Smooth muscle cell (in vitro differentiated cells): ENCODE measurements around the gene PCNT. TPM values are rescaled to one million over a fixed set of nuclear protein-coding genes. Genes with fewer than 3 reads are reported as not detected.

Source experiments
- DNase-seq: peaks from one replicate; lab custom pipeline; 2025; ENCODE audit not compliant: unreplicated experiment; lab: John Stamatoyannopoulos, UW
- H2AFZ ChIP-seq: fragments of 200-600 bp; sonication (generic); 2 replicates; pipeline ENCODE4 v1.6.0; 2016; ENCODE audit warnings: antibody characterized with exemption, low read depth, mild to moderate bottlenecking
- H3F3A ChIP-seq: fragments of 200-600 bp; sonication (generic); 2 replicates; pipeline ENCODE4 v1.6.0; 2017; ENCODE audit warnings: antibody characterized with exemption, low read depth
- H3K27ac ChIP-seq: fragments of 200-600 bp; sonication (generic); 2 replicates; pipeline ENCODE4 v1.5.1; 2016; ENCODE audit warnings: low read depth, mild to moderate bottlenecking
- H3K27me3 ChIP-seq: fragments of 200-600 bp; sonication (generic); 2 replicates; pipeline ENCODE4 v1.6.1; 2016; ENCODE audit warnings: low read depth, mild to moderate bottlenecking
- H3K36me3 ChIP-seq: fragments of 200-600 bp; sonication (generic); 2 replicates; pipeline ENCODE4 v1.5.1; 2016; ENCODE audit warnings: low read depth
- H3K4me1 ChIP-seq: fragments of 200-600 bp; sonication (generic); 2 replicates; pipeline ENCODE4 v1.5.1; 2016; ENCODE audit warnings: low read depth
- H3K4me2 ChIP-seq: fragments of 200-600 bp; sonication (generic); 2 replicates; pipeline ENCODE4 v1.6.0; 2016; ENCODE audit warnings: mild to moderate bottlenecking
- H3K4me3 ChIP-seq: fragments of 200-600 bp; sonication (generic); 2 replicates; pipeline ENCODE4 v1.5.1; 2016; ENCODE audit warnings: mild to moderate bottlenecking
- H3K79me2 ChIP-seq: fragments of 200-600 bp; sonication (generic); 2 replicates; pipeline ENCODE4 v1.6.0; 2016; ENCODE audit warnings: low read depth, mild to moderate bottlenecking
- H3K9ac ChIP-seq: fragments of 200-600 bp; sonication (generic); 2 replicates; pipeline ENCODE4 v1.6.0; 2016; ENCODE audit warnings: low read depth
- H3K9me3 ChIP-seq: fragments of 200-600 bp; sonication (generic); replicated peaks from 2 replicates; pipeline ENCODE4 v1.5.1; 2016; ENCODE audit warnings: low read depth
- H4K20me1 ChIP-seq: fragments of 200-600 bp; sonication (generic); 2 replicates; pipeline ENCODE4 v1.6.0; 2016; ENCODE audit warnings: low read depth
- CTCF ChIP-seq: fragments of 200-600 bp; sonication (generic); IDR thresholded peaks from 2 replicates; pipeline ENCODE4 v1.5.1; 2017; ENCODE audit warnings: borderline replicate concordance, mild to moderate bottlenecking, antibody characterized with exemption; ENCODE audit not compliant: insufficient read depth, poor library complexity, severe bottlenecking
- WGBS: methylation state at CpG from one replicate; pipeline ENCODE4 v1.1.7; 2016; ENCODE audit warnings: low lambda C conversion rate; 5-methylcytosine and 5-hydroxymethylcytosine counted together
- polyA plus RNA-seq: library from polyadenylated mRNA; unstranded; fragments of >200 nt; fragmentation: Nextera tagmentation; extraction: Ambion mirVana; gene quantifications from 2 replicates; pipeline ENCODE4 v1.2.1, GENCODE V29; 2016
- total RNA-seq: library from RNA; depleted of rRNA; stranded (reverse); fragments of >200 nt; gene quantifications from 2 replicates; pipeline ENCODE4 v1.2.3, GENCODE V29; 2014

Gene PCNT
- total and polyA plus RNA-seq, 2 experiments from 2014 or later: 9.3 to 10.8 TPM

DNA sequence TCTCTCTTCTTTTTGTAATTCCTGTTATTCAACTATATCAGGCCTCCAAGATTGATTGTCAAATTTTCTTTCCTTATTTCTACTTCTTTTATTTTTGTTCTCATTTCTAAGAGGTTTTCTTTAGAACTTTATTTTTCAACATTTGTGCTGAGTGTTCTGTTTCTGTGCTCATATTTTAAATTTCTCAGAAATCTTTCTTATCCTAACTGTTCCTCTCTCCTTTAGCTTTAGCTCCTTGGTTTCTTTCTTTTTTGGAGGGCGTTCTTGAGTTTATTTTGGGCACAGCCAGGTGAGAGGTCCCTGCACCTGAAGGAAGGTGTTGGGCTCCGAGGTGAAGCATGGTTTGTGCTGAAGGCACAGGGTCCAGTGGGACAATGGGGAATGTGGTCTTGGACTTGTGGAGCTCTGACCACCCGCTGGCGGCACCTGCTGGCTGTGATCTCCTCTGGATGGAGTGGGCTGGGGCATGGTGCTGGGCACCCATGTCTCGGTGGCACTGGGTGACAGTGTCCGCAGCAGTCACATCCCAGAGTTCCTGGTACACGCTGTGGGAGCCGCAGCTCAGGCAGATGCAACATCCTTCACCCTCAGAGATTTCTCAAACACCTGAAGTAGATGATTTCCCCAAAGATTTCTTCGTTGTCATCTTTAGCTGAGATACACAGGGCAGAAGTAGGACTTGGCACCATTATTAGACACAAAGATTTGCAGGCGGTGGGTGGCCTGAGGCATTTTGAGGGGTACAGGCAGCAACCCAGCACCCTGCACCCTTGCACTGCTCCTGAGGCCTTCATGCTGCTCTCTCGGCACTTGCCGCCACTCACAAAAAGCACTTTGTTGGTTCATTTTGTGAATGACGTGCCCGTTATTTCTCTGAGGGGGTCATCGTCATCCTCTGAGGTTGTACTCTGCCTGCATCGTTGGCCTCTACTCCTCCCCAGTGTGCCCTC is 96.6 kb downstream of the PCNT start:
- Histone ChIP-seq H3K79me2 (no peaks in the 10 kb centered on the region), H2AFZ (no peak overlapping the region), H3K27me3 (no peaks in the 10 kb centered on the region), H3F3A (no peaks in the 10 kb centered on the region), H3K9ac (no peak overlapping the region), H3K36me3 (no peaks in the 10 kb centered on the region), H3K4me1 (no peaks in the 10 kb centered on the region), H3K4me2 (no peak overlapping the region), H3K27ac (no peak overlapping the region), H4K20me1 (no peaks in the 10 kb centered on the region), H3K9me3 (no peaks in the 10 kb centered on the region), H3K4me3 (no peak overlapping the region)
- DNase-seq: no peak
- WGBS: 97% methylated on average over 16 of the region's 16 CpGs
- TF ChIP-seq CTCF: no peak

GRCh38 chr21:46421191-46421750 is 97.3 kb downstream of the PCNT start:
- Histone ChIP-seq H3K4me3 (no peak overlapping the region), H3F3A (no peaks in the 10 kb centered on the region)

DNA sequence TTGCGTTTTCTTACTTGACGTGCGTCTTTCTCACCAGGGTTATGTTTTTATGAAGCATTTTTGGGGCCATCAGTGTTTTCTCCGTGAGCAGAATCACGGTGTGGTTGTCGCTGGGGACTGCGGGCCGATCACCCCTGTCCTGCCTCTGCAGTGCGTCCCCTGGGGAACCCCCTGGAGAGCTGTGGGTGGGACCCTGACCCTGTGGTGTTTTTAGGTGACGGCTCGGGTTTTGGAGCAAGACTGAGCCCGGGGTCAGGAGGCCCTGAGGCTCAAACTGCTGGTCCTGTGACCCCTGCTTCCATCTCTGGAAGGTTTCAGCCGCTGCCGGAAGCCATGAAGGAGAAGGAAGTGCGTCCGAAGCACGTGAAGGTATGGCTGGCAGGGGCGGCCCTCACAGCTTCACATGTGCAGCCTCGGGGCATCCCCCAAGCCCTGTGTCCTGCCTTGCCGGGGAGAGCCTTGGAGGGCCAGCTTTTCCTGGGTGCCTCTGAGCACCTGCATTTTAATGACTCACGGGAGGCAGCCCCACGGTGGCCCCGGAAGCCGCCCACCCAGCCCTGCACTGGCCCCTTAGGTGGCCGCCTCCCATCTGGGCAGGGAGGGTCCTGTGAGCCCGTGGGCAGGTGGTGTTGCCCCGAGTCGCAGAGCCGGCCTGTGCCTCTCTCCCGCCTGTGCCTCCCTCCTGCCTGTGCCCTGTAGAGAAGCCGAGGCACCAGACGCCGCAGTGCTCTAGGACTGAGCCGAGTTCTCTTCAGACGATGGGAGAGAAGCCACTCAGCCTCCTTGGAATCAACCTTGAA is 98.0 kb downstream of the PCNT start:
- no peaks in the 10 kb centered on the region for H3K36me3 ChIP-seq
- no peak overlapping the region for H2AFZ ChIP-seq
- H3K4me3 ChIP-seq: no peak overlapping the region
- H3K4me1 ChIP-seq: no peaks in the 10 kb centered on the region
- no peaks in the 10 kb centered on the region for H3K27me3 ChIP-seq
- H3F3A ChIP-seq: no peaks in the 10 kb centered on the region
- H3K27ac ChIP-seq: no peak overlapping the region
- H4K20me1 ChIP-seq: no peaks in the 10 kb centered on the region
- no peaks in the 10 kb centered on the region for H3K79me2 ChIP-seq
- no peaks in the 10 kb centered on the region for H3K9me3 ChIP-seq
- TF ChIP-seq CTCF: no peak
- WGBS: 95% methylated on average over 35 of the region's 35 CpGs
- no peak overlapping the region for H3K4me2 ChIP-seq
- no peak for DNase-seq
- no peak overlapping the region for H3K9ac ChIP-seq

More at GRCh38 chr21:46421191-46421750, 97.3 kb downstream of the PCNT start:
- no peak for TF ChIP-seq CTCF
- no peak overlapping the region for H2AFZ ChIP-seq
- H3K27me3 ChIP-seq: no peaks in the 10 kb centered on the region
- H4K20me1 ChIP-seq: no peaks in the 10 kb centered on the region
- 94% methylated on average over 23 of the region's 23 CpGs for WGBS
- H3K27ac ChIP-seq: no peak overlapping the region
- H3K9ac ChIP-seq: no peak overlapping the region
- no peak overlapping the region for H3K4me2 ChIP-seq
- no peaks in the 10 kb centered on the region for H3K79me2 ChIP-seq
- no peaks in the 10 kb centered on the region for H3K36me3 ChIP-seq
- H3K4me1 ChIP-seq: no peaks in the 10 kb centered on the region
- no peaks in the 10 kb centered on the region for H3K9me3 ChIP-seq
- no peak for DNase-seq
